GM12878 (cell line): ENCODE results near the gene SBF2. TPM values are rescaled to one million over a fixed set of nuclear protein-coding genes. Genes with fewer than 3 reads are reported as not detected.
A peak's percentile ranks its signal among the peaks of the same experiment; 100 is the strongest.

Source experiments
- ATAC-seq: fragments of 200-7000 bp; cut with Tn5 transposase; 3 replicates; pipeline ENCODE4 v1.9.1; 2020; ENCODE audit warnings: mild to moderate bottlenecking, moderate library complexity
- BruUV-seq: library from RNA; stranded (reverse); fragments of 400-500 nt; replicated peaks from 2 replicates; lab custom pipeline; 2021; lab: Mats Ljungman, UMichigan
- CTCF ChIA-PET: fragments of 300-600 bp; sonication (Branson Sonifier 250); formaldehyde crosslinking; extraction: SDS; loops from one replicate; lab custom pipeline; 2021; ENCODE audit warnings: inconsistent platforms; lab: Yijun Ruan, JAX
- POLR2A ChIA-PET: fragments of 350-600 bp; formaldehyde crosslinking; extraction: SDS; loops from one replicate; lab custom pipeline; 2021; ENCODE audit warnings: inconsistent platforms; lab: Charles Lee
- RAD21 ChIA-PET: fragments of 300-600 bp; sonication (Branson Sonifier 250); formaldehyde crosslinking; loops from one replicate; lab custom pipeline; 2023; ENCODE audit warnings: antibody characterized with exemption; ENCODE audit not compliant: unreplicated experiment; lab: Charles Lee
- SMC1A ChIA-PET: fragments of 300-600 bp; sonication (Branson Sonifier 250); formaldehyde crosslinking; loops from one replicate; lab custom pipeline; 2023; ENCODE audit not compliant: unreplicated experiment, uncharacterized antibody; lab: Charles Lee
- DNase-seq: peaks from one replicate; pipeline ENCODE4 v3.0.0-alpha.2; 2011; ENCODE audit warnings: low read depth, low spot score
- FAIRE-seq: peaks from 3 replicates; lab custom pipeline; 2011; peaks lifted over from hg19 to GRCh38; lab: Jason Lieb, UNC
- H2AFZ ChIP-seq: 2 replicates; pipeline ENCODE4 v1.6.0; 2011; ENCODE audit warnings: low read depth, low read length, control low read depth; ENCODE audit not compliant: control insufficient read depth
- H3K27ac ChIP-seq: 2 replicates; pipeline ENCODE4 v1.5.1; 2011; ENCODE audit warnings: control low read depth; ENCODE audit not compliant: control insufficient read depth, insufficient read depth
- H3K27me3 ChIP-seq, 2 experiments: replicated peaks in 1 of 2; 2 replicates each; pipeline versions ENCODE4 v1.6.0 to v1.6.1; 2011; ENCODE audit warnings: low read length in 1 of 2; ENCODE audit not compliant: control insufficient read depth in 2 of 2, insufficient read depth in 2 of 2
- H3K36me3 ChIP-seq, 2 experiments: 2 replicates each; pipeline ENCODE4 v1.5.1; 2011; ENCODE audit warnings: low read length in 1 of 2; ENCODE audit not compliant: control insufficient read depth in 2 of 2, insufficient read depth in 2 of 2
- H3K4me1 ChIP-seq: 2 replicates; pipeline ENCODE4 v1.6.1; 2011; ENCODE audit warnings: mild to moderate bottlenecking, low read length, moderate library complexity, mixed read lengths; ENCODE audit not compliant: control insufficient read depth, insufficient read depth
- H3K4me2 ChIP-seq: 2 replicates; pipeline ENCODE4 v1.6.0; 2011; ENCODE audit warnings: control low read depth; ENCODE audit not compliant: control insufficient read depth, insufficient read depth
- H3K4me3 ChIP-seq: fragments of 200-600 bp; sonication (generic); 2 replicates; pipeline ENCODE4 v1.5.1; 2016
- H3K79me2 ChIP-seq: 2 replicates; pipeline ENCODE4 v1.6.0; 2011; ENCODE audit warnings: low read length; ENCODE audit not compliant: control insufficient read depth, insufficient read depth
- H3K9ac ChIP-seq: 2 replicates; pipeline ENCODE4 v1.8.0; 2011; ENCODE audit warnings: low read length, control low read depth, mixed read lengths; ENCODE audit not compliant: control insufficient read depth, insufficient read depth
- H3K9me3 ChIP-seq: replicated peaks from 3 replicates; pipeline ENCODE4 v1.5.1; 2011; ENCODE audit warnings: mild to moderate bottlenecking, low read length; ENCODE audit not compliant: control insufficient read depth, insufficient read depth
- H4K20me1 ChIP-seq: 2 replicates; pipeline ENCODE4 v1.6.0; 2011; ENCODE audit not compliant: control insufficient read depth, insufficient read depth
- ATF7 ChIP-seq: fragments of 450-650 bp; IDR thresholded peaks from 2 replicates; pipeline ENCODE4 v1.6.1; 2016; ENCODE audit warnings: low read depth, mild to moderate bottlenecking
- CBX5 ChIP-seq: sonication (generic); IDR thresholded peaks from 2 replicates; pipeline ENCODE4 v1.6.1; 2016; ENCODE audit warnings: low read depth, moderate library complexity, mild to moderate bottlenecking, inconsistent platforms
- FOS ChIP-seq: IDR thresholded peaks from 3 replicates; pipeline ENCODE4 v1.6.1; 2011; ENCODE audit warnings: borderline replicate concordance; ENCODE audit not compliant: insufficient read length; ENCODE audit errors: extremely low read depth
- IRF4 ChIP-seq: IDR thresholded peaks from 2 replicates; pipeline ENCODE4 v1.6.1; 2011; ENCODE audit warnings: low read depth, low read length
- MYC ChIP-seq: IDR thresholded peaks from 2 replicates; pipeline ENCODE4 v1.6.1; 2011; ENCODE audit warnings: mild to moderate bottlenecking, low read length, moderate library complexity, inconsistent platforms; ENCODE audit not compliant: insufficient read depth, insufficient replicate concordance, insufficient read length, severe bottlenecking
- RFX5 ChIP-seq: IDR thresholded peaks from 2 replicates; pipeline ENCODE4 v1.6.1; 2011; ENCODE audit warnings: low read depth, low read length, improper control_type of control experiment
- RUNX3 ChIP-seq: IDR thresholded peaks from 2 replicates; pipeline ENCODE4 v1.6.1; 2012; ENCODE audit warnings: low read length, inconsistent platforms
- SMARCA5 ChIP-seq: fragments of 450-650 bp; IDR thresholded peaks from 2 replicates; pipeline ENCODE4 v1.6.1; 2017; ENCODE audit warnings: mild to moderate bottlenecking
- ZNF207 ChIP-seq: fragments of 450-650 bp; IDR thresholded peaks from 2 replicates; pipeline ENCODE4 v1.6.1; 2014; ENCODE audit warnings: antibody characterized with exemption, mild to moderate bottlenecking, borderline replicate concordance
- WGBS: methylation state at CpG from one replicate; pipeline ENCODE4 v1.1.6; 2016; ENCODE audit warnings: low lambda C conversion rate; ENCODE audit not compliant: insufficient replicate concordance, insufficient coverage; ENCODE audit errors: missing lambda C conversion rate; 5-methylcytosine and 5-hydroxymethylcytosine counted together
- in situ Hi-C: fragments of 300-500 bp; cut with MboI; formaldehyde crosslinking; loops from 9 replicates; pipeline ENCODE4 v1.14.3; 2018; ENCODE audit warnings: mixed read lengths
- intact Hi-C: fragments of 100-400 bp; cut with micrococcal nuclease; formaldehyde crosslinking; loops from one replicate; pipeline ENCODE4 v1.14.2; 2022; ENCODE audit not compliant: unreplicated experiment
- polyA plus RNA-seq, 11 experiments: library from polyadenylated mRNA; depleted of rRNA in 4 of 11; unstranded in 6 of 11; stranded (reverse) in 5 of 11; fragments of >200 nt; fragmentation: Nextera tagmentation in 4 of 11; fragmentation: Illumina TruSeq in 1 of 11; extraction: Ambion mirVana in 4 of 11; extraction: Trizol in 1 of 11; gene quantifications; 1 replicate in 1 of 11; 2 replicates in 10 of 11; pipeline versions ENCODE4 v1.2.1 to v1.2.3, GENCODE V29; 2011 to 2016; ENCODE audit warnings: inconsistent platforms in 2 of 11, missing spikeins in 2 of 11, low read depth in 1 of 11
- total RNA-seq, 4 experiments: library from RNA; depleted of rRNA in 3 of 4; stranded (reverse); fragments of >200 nt in 3 of 4; fragmentation: Illumina TruSeq in 1 of 4; extraction: Trizol in 1 of 4; gene quantifications; 2 replicates each; pipeline versions ENCODE4 v1.2.1 to v1.2.3, GENCODE V29; 2013 to 2021
- TF ChIP-seq, protein P1 (sequence below): fragments of 450-650 bp; formaldehyde crosslinking; IDR thresholded peaks from 2 replicates; pipeline ENCODE4 v1.4.0; 2020; ENCODE audit warnings: mild to moderate bottlenecking, moderate library complexity
- TF ChIP-seq, protein P2 (sequence below): fragments of 450-650 bp; IDR thresholded peaks from 2 replicates; pipeline ENCODE4 v1.6.1; 2014; ENCODE audit warnings: mild to moderate bottlenecking

SBF2 gene
- total and polyA plus RNA-seq, 10 of the 15 experiments (the other 5 are each of a cell fraction or from before 2014, with no cell fraction given), result 0.24 to 2.3 (median 1.1) TPM

- POLR2A ChIA-PET, result no interaction called here
- H2AFZ ChIP-seq, result no peak overlapping the region
- CTCF ChIA-PET, result interaction anchor here (0.6 to 1.3 kb wide), 3 partner anchors 117 to 468 kb away, joined by 3 to 4 read pairs (median 3); no protein-coding TSS in a partner anchor
- FAIRE-seq (peak; percentile 75), ATAC-seq (peak; percentile 48; the same call in 1 of the 3 replicates), DNase-seq (peak; percentile 8)
- H3K27ac ChIP-seq, result no peak overlapping the region
- H3K9me3 ChIP-seq, result no peaks in the 10 kb centered on the region
- no peaks in the 10 kb centered on the region for H3K79me2 ChIP-seq
- no peaks in the 10 kb centered on the region for H4K20me1 ChIP-seq
- no peak overlapping the region for H3K4me2 ChIP-seq
- in situ Hi-C loops (no loop called here), intact Hi-C loops (no loop called here)
- H3K36me3 ChIP-seq, result no peaks in the 10 kb centered on the region
- H3K27me3 ChIP-seq, result no peaks in the 10 kb centered on the region; a peak in 1 of 4 replicates
- H3K4me1 ChIP-seq, result no peaks in the 10 kb centered on the region
- H3K9ac ChIP-seq, result no peak overlapping the region
- no TSS peak for BruUV-seq
- H3K4me3 ChIP-seq, result no peak overlapping the region
- 8% methylated on average over 2 of the region's 2 CpGs for WGBS
- TF ChIP-seq RUNX3 (0 out of 2 replicates have a peak, but pooled peaks have one; percentile 28), CBX5 (no peak)
- SMC1A ChIA-PET, result no interaction called here
- RAD21 ChIA-PET, result no interaction called here
Observed at GRCh38 chr11:9855579-9856287, 438.3 kb downstream of the SBF2 start.

GRCh38 chr11:9853929-9854552 lies 440.0 kb downstream of the SBF2 start:
- ChIA-PET SMC1A (interaction anchor here (0.8 to 1.4 kb wide), 3 partner anchors 15 to 94 kb away, joined by 3 read pairs; no protein-coding TSS in a partner anchor), CTCF (no interaction called here), POLR2A (no interaction called here), RAD21 (interaction anchor here (0.6 kb wide), 1 partner anchor 249 kb away, joined by 3 read pairs; no protein-coding TSS in a partner anchor)
- WGBS, result 48% methylated on average over 1 of the region's 1 CpG
- H3K4me1 ChIP-seq, result no peaks in the 10 kb centered on the region
- H3K9ac ChIP-seq, result no peak overlapping the region
- no peak overlapping the region for H3K4me2 ChIP-seq
- BruUV-seq, result no TSS peak
- FAIRE-seq (no peak), DNase-seq (no peak), ATAC-seq (no peak)
- in situ Hi-C loops (no loop called here), intact Hi-C loops (no loop called here)
- no peaks in the 10 kb centered on the region for H3K36me3 ChIP-seq
- no peaks in the 10 kb centered on the region for H3K79me2 ChIP-seq
- no peak overlapping the region for H2AFZ ChIP-seq
- H3K9me3 ChIP-seq, result no peaks in the 10 kb centered on the region
- no peaks in the 10 kb centered on the region for H3K27me3 ChIP-seq
- no peak overlapping the region for H3K27ac ChIP-seq
- H3K4me3 ChIP-seq, result no peak overlapping the region
- H4K20me1 ChIP-seq, result no peaks in the 10 kb centered on the region
- TF ChIP-seq MYC (no peak), SMARCA5 (no peak), ATF7 (no peak), FOS (no peak), IRF4 (no peak), RFX5 (no peak), ZNF207 (no peak)
- TF ChIP-seq, protein P1, sequence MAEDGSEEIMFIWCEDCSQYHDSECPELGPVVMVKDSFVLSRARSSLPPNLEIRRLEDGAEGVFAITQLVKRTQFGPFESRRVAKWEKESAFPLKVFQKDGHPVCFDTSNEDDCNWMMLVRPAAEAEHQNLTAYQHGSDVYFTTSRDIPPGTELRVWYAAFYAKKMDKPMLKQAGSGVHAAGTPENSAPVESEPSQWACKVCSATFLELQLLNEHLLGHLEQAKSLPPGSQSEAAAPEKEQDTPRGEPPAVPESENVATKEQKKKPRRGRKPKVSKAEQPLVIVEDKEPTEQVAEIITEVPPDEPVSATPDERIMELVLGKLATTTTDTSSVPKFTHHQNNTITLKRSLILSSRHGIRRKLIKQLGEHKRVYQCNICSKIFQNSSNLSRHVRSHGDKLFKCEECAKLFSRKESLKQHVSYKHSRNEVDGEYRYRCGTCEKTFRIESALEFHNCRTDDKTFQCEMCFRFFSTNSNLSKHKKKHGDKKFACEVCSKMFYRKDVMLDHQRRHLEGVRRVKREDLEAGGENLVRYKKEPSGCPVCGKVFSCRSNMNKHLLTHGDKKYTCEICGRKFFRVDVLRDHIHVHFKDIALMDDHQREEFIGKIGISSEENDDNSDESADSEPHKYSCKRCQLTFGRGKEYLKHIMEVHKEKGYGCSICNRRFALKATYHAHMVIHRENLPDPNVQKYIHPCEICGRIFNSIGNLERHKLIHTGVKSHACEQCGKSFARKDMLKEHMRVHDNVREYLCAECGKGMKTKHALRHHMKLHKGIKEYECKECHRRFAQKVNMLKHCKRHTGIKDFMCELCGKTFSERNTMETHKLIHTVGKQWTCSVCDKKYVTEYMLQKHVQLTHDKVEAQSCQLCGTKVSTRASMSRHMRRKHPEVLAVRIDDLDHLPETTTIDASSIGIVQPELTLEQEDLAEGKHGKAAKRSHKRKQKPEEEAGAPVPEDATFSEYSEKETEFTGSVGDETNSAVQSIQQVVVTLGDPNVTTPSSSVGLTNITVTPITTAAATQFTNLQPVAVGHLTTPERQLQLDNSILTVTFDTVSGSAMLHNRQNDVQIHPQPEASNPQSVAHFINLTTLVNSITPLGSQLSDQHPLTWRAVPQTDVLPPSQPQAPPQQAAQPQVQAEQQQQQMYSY (CRISPR knock-in tag), result no peak
- TF ChIP-seq, protein P2, sequence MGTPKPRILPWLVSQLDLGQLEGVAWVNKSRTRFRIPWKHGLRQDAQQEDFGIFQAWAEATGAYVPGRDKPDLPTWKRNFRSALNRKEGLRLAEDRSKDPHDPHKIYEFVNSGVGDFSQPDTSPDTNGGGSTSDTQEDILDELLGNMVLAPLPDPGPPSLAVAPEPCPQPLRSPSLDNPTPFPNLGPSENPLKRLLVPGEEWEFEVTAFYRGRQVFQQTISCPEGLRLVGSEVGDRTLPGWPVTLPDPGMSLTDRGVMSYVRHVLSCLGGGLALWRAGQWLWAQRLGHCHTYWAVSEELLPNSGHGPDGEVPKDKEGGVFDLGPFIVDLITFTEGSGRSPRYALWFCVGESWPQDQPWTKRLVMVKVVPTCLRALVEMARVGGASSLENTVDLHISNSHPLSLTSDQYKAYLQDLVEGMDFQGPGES, result no peak
